Measurements from ENCODE around the gene TRIM41. TPM values are rescaled to one million over a fixed set of nuclear protein-coding genes. Genes with fewer than 3 reads are reported as not detected.
A peak's percentile ranks its signal among the peaks of the same experiment; 100 is the strongest.

The TRIM41 gene
- polyA plus RNA-seq, 1 of the 3 experiments (the other 2 are of a cell fraction), result 35.9 TPM

- CTCF ChIA-PET, result interaction anchor here (0.7 to 2.8 kb wide), 4 partner anchors 9 to 41 kb away, joined by 3 to 14 read pairs (median 4); partner anchors contain the start of gene TRIM41
- no peak overlapping the region for H2AFZ ChIP-seq (ENCODE audit: low read depth)
These were observed 41.2 kb upstream of the TRIM41 start for GRCh38 chr5:181181650-181182565.

GRCh38 chr5:181182651-181183050, 40.4 kb upstream of the TRIM41 start:
- Histone ChIP-seq H3K4me3 (ENCODE audit: low read depth in 2 of 2, low read length in 1 of 2) (no peak overlapping the region), H3K9me3 (no peaks in the 10 kb centered on the region), H3K4me2 (no peak overlapping the region), H3K9ac (no peak overlapping the region), H3K27me3 (ENCODE audit: insufficient read depth) (no peaks in the 10 kb centered on the region), H3F3A (replicated peaks; ENCODE audit: insufficient read depth) (peaks cover 14% of the 10 kb centered on the region), H3K79me2 (ENCODE audit: insufficient read depth) (no peaks in the 10 kb centered on the region), H3K27ac (ENCODE audit: low read depth in 2 of 2, low read length in 1 of 2) (no peak overlapping the region), H3K9me2 (no peaks in the 10 kb centered on the region), H3K36me3 (replicated peaks in 1 of 2; ENCODE audit: control insufficient read depth in 1 of 2, insufficient read depth in 2 of 2, low read length in 1 of 2) (no peaks in the 10 kb centered on the region), H4K20me1 (ENCODE audit: insufficient read depth) (no peaks in the 10 kb centered on the region), H2AFZ (ENCODE audit: low read depth) (no peak overlapping the region), H3K4me1 (ENCODE audit: control insufficient read depth in 1 of 2, insufficient read depth in 2 of 2, low read depth in 1 of 2, low read length in 1 of 2) (no peaks in the 10 kb centered on the region; a peak in 1 of 4 replicates)
- ChIA-PET CTCF (interaction anchor here (0.7 to 2.8 kb wide), 4 partner anchors 10 to 40 kb away, joined by 3 to 14 read pairs (median 4); partner anchors contain the start of gene TRIM41), POLR2A (no interaction called here)
- no peak for DNase-seq
- TF ChIP-seq, protein P1, sequence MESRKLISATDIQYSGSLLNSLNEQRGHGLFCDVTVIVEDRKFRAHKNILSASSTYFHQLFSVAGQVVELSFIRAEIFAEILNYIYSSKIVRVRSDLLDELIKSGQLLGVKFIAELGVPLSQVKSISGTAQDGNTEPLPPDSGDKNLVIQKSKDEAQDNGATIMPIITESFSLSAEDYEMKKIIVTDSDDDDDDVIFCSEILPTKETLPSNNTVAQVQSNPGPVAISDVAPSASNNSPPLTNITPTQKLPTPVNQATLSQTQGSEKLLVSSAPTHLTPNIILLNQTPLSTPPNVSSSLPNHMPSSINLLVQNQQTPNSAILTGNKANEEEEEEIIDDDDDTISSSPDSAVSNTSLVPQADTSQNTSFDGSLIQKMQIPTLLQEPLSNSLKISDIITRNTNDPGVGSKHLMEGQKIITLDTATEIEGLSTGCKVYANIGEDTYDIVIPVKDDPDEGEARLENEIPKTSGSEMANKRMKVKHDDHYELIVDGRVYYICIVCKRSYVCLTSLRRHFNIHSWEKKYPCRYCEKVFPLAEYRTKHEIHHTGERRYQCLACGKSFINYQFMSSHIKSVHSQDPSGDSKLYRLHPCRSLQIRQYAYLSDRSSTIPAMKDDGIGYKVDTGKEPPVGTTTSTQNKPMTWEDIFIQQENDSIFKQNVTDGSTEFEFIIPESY (IDR thresholded peaks at IDR 0.05; ENCODE audit: borderline replicate concordance, low read depth), result no peak
- TF ChIP-seq GABPA (IDR thresholded peaks at IDR 0.05; ENCODE audit: low read depth) (no peak), EP300 (IDR thresholded peaks at IDR 0.05; ENCODE audit: borderline replicate concordance in 1 of 2, low read depth in 1 of 2, low read length in 1 of 2) (no peak), FOSL2 (IDR thresholded peaks at IDR 0.05; ENCODE audit: borderline replicate concordance, low read depth) (no peak), RCOR1 (IDR thresholded peaks at IDR 0.05; ENCODE audit: low read length) (no peak), CHD2 (IDR thresholded peaks at IDR 0.05; ENCODE audit: low read length, partially characterized antibody) (no peak), JUND (IDR thresholded peaks at IDR 0.05) (no peak), RFX5 (IDR thresholded peaks at IDR 0.05; ENCODE audit: low read length) (no peak), MXI1 (IDR thresholded peaks at IDR 0.05; ENCODE audit: low read depth, low read length) (no peak), TEAD4 (IDR thresholded peaks at IDR 0.05; ENCODE audit: borderline replicate concordance, insufficient read depth) (no peak), YY1 (IDR thresholded peaks at IDR 0.05; ENCODE audit: low read depth) (no peak), SIN3A (IDR thresholded peaks at IDR 0.05; ENCODE audit: borderline replicate concordance, low read depth, low read length) (no peak)
- TF ChIP-seq, protein P2, sequence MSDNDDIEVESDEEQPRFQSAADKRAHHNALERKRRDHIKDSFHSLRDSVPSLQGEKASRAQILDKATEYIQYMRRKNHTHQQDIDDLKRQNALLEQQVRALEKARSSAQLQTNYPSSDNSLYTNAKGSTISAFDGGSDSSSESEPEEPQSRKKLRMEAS (IDR thresholded peaks at IDR 0.05; ENCODE audit: low read depth), result no peak
- TF ChIP-seq, protein P3, sequence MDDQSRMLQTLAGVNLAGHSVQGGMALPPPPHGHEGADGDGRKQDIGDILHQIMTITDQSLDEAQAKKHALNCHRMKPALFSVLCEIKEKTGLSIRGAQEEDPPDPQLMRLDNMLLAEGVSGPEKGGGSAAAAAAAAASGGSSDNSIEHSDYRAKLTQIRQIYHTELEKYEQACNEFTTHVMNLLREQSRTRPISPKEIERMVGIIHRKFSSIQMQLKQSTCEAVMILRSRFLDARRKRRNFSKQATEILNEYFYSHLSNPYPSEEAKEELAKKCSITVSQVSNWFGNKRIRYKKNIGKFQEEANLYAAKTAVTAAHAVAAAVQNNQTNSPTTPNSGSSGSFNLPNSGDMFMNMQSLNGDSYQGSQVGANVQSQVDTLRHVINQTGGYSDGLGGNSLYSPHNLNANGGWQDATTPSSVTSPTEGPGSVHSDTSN (IDR thresholded peaks at IDR 0.05), result no peak
- 92% methylated on average over 12 of the region's 12 CpGs for WGBS (ENCODE audit: low lambda C conversion rate)

More at GRCh38 chr5:181181650-181182565, 41.2 kb upstream of the TRIM41 start:
- Histone ChIP-seq H3K9ac (no peak overlapping the region), H3K4me1 (ENCODE audit: control insufficient read depth in 1 of 2, insufficient read depth in 2 of 2, low read depth in 1 of 2, low read length in 1 of 2) (no peaks in the 10 kb centered on the region; a peak in 1 of 4 replicates), H3F3A (replicated peaks; ENCODE audit: insufficient read depth) (peaks cover 10% of the 10 kb centered on the region), H3K27me3 (ENCODE audit: insufficient read depth) (no peaks in the 10 kb centered on the region), H3K4me2 (no peak overlapping the region), H3K36me3 (replicated peaks in 1 of 2; ENCODE audit: control insufficient read depth in 1 of 2, insufficient read depth in 2 of 2, low read length in 1 of 2) (no peaks in the 10 kb centered on the region), H3K9me3 (no peaks in the 10 kb centered on the region), H3K4me3 (ENCODE audit: low read depth in 2 of 2, low read length in 1 of 2) (no peak overlapping the region; a peak in 1 of 4 replicates), H3K9me2 (no peaks in the 10 kb centered on the region), H3K27ac (ENCODE audit: low read depth in 2 of 2, low read length in 1 of 2) (no peak overlapping the region), H4K20me1 (ENCODE audit: insufficient read depth) (no peaks in the 10 kb centered on the region), H3K79me2 (ENCODE audit: insufficient read depth) (no peaks in the 10 kb centered on the region)
- 62% methylated on average over 24 of the region's 25 CpGs for WGBS (ENCODE audit: low lambda C conversion rate)
- peak; percentile 71 for DNase-seq
- POLR2A ChIA-PET, result no interaction called here
- TF ChIP-seq FOSL2 (IDR thresholded peaks at IDR 0.05; ENCODE audit: borderline replicate concordance, low read depth) (no peak), CTCF (IDR thresholded peaks at IDR 0.05) (peak; percentile 76), SMC3 (IDR thresholded peaks at IDR 0.05; ENCODE audit: low read depth, low read length) (peak; percentile 72), RAD21 (IDR thresholded peaks at IDR 0.05; ENCODE audit: low read length) (peak; percentile 83)
